Brain microvascular endothelial cell (primary cell): Measurements from ENCODE around the gene ATP8B4.
"Not testable (repeated sequence)": the region's sequence is repeated elsewhere in the genome, so short reads cannot be mapped to it uniquely, and the experiment has no call there.

Experiments
- DNase-seq: peaks from one replicate; pipeline ENCODE4 v3.0.0-alpha.2; 2020
- H3K27ac ChIP-seq: fragments of 250-450 bp; sonication (Bioruptor Pico); 2 replicates; pipeline ENCODE4 v1.5.1; 2020; ENCODE audit warnings: mild to moderate bottlenecking, moderate library complexity
- H3K27me3 ChIP-seq: fragments of 250-450 bp; sonication (Bioruptor Pico); replicated peaks from 2 replicates; pipeline ENCODE4 v1.5.1; 2020; ENCODE audit warnings: mild to moderate bottlenecking
- H3K36me3 ChIP-seq: fragments of 250-450 bp; sonication (Bioruptor Pico); replicated peaks from 2 replicates; pipeline ENCODE4 v1.5.1; 2020; ENCODE audit warnings: mild to moderate bottlenecking
- H3K4me3 ChIP-seq: 2 replicates; pipeline ENCODE4 v1.5.1; 2011; ENCODE audit warnings: low read depth, mild to moderate bottlenecking, control low read depth, low read length, moderate library complexity
- CTCF ChIP-seq: IDR thresholded peaks from 2 replicates; pipeline ENCODE4 v1.5.1; 2011; ENCODE audit warnings: low read depth, mild to moderate bottlenecking, moderate library complexity, low read length, control low read depth, inconsistent platforms; ENCODE audit errors: missing control alignments
- in situ Hi-C: cut with HindIII; loops from 2 replicates; pipeline ENCODE4 v1.10.0; 2017; ENCODE audit warnings: low sequenced_read_pairs, low pct_ligation_motif_present

ATP8B4 gene

GRCh38 chr15:49964061-49964460 lies 155.0 kb downstream of the ATP8B4 start:
- Histone ChIP-seq H3K36me3 (no peaks in the 10 kb centered on the region), H3K27ac (no peak overlapping the region), H3K27me3 (no peaks in the 10 kb centered on the region), H3K4me3 (no peak overlapping the region)
- no peak for DNase-seq
- in situ Hi-C loops: no loop called here
- no peak for TF ChIP-seq CTCF

- in situ Hi-C loops, H3K4me3 ChIP-seq, H3K27ac ChIP-seq, H3K27me3 ChIP-seq, H3K36me3 ChIP-seq, DNase-seq: not testable (repeated sequence)
Measured at GRCh38 chr15:49963033-49963772, 155.8 kb downstream of the ATP8B4 start.

GRCh38 chr15:49962044-49962602 lies 156.9 kb downstream of the ATP8B4 start:
- in situ Hi-C loops: no loop called here
- TF ChIP-seq CTCF: no peak
- H3K4me3 ChIP-seq: no peak overlapping the region
- H3K27me3 ChIP-seq: no peaks in the 10 kb centered on the region
- no peak overlapping the region for H3K27ac ChIP-seq
- no peaks in the 10 kb centered on the region for H3K36me3 ChIP-seq
- no peak for DNase-seq

GRCh38 chr15:49953421-49953820 lies 165.6 kb downstream of the ATP8B4 start:
- Histone ChIP-seq H3K27ac (no peak overlapping the region), H3K36me3 (no peaks in the 10 kb centered on the region), H3K27me3 (no peaks in the 10 kb centered on the region), H3K4me3 (no peak overlapping the region)
- DNase-seq: no peak
- no peak for TF ChIP-seq CTCF
- in situ Hi-C loops: no loop called here

GRCh38 chr15:49946681-49947080 lies 172.4 kb downstream of the ATP8B4 start:
- no peak overlapping the region for H3K27ac ChIP-seq
- no peak overlapping the region for H3K4me3 ChIP-seq
- no peak for TF ChIP-seq CTCF
- no peak for DNase-seq
- H3K36me3 ChIP-seq: no peaks in the 10 kb centered on the region
- in situ Hi-C loops: no loop called here
- H3K27me3 ChIP-seq: no peaks in the 10 kb centered on the region

- no peaks in the 10 kb centered on the region for H3K36me3 ChIP-seq
- TF ChIP-seq CTCF: no peak
- no peak overlapping the region for H3K27ac ChIP-seq
- H3K27me3 ChIP-seq: no peaks in the 10 kb centered on the region
- in situ Hi-C loops: no loop called here
- no peak for DNase-seq
- no peak overlapping the region for H3K4me3 ChIP-seq
Measured at GRCh38 chr15:49934487-49934886, 184.5 kb downstream of the ATP8B4 start.
